HT-29 (cell line): ENCODE results near the gene FSIP1. TPM values are rescaled to one million over a fixed set of nuclear protein-coding genes. Genes with fewer than 3 reads are reported as not detected.

ENCODE experiments used
- DNase-seq: peaks from one replicate; pipeline ENCODE4 v3.0.0-alpha.2; 2015; ENCODE audit warnings: low spot score
- total RNA-seq: library from RNA; depleted of rRNA; stranded (reverse); fragments of >200 nt; shearing (Covaris generic); gene quantifications from 2 replicates; pipeline ENCODE4 v1.2.3, GENCODE V29; 2014; rRNA removed

The FSIP1 gene
- total RNA-seq, 1 experiment from 2014 or later: 0.48 TPM

- DNase-seq: no peak
These were observed 228.5 kb downstream of the FSIP1 start for GRCh38 chr15:39553947-39554693.

GRCh38 chr15:39552556-39552955 lies 230.1 kb downstream of the FSIP1 start:
- no peak for DNase-seq

GRCh38 chr15:39551476-39551875 lies 231.2 kb downstream of the FSIP1 start:
- DNase-seq: no peak

Other genes with a start within 250 kb of the FSIP1 start
- 5.6 and 12.5 TPM in 2 replicates for gene THBS1, start 201.8 kb downstream of the FSIP1 start, total RNA-seq
- gene GPR176, start 137.4 kb upstream of the FSIP1 start, total RNA-seq: 1.7 TPM in 2 replicates
- 10.4 and 12.4 TPM in 2 replicates for gene EIF2AK4, start 151.3 kb upstream of the FSIP1 start, total RNA-seq